Stimulated activated naive B cell treated with anti-CD40 and anti-IgM and Interleukin-4, amounts not matched to agents 10 μg/mL and 1 μg/mL and 100 μg/mL, for 72 hours (primary cell): ENCODE results near the gene ATG101.

Source experiments
- ATAC-seq, 2 donors: fragments of 150-1000 bp; cut with Tn5 transposase; replicated peaks; 2 replicates each; pipeline ENCODE4 v1.10.0; 2021; ENCODE audit warnings: moderate library complexity in 1 of 2
- DNase-seq: peaks from one replicate; pipeline ENCODE4 v3.0.0; 2021
- H3K27ac Mint-ChIP-seq: one replicate; pipeline ENCODE4 v1.8.0; 2022; ENCODE audit warnings: mild to moderate bottlenecking, mixed read lengths
- H3K27me3 Mint-ChIP-seq, 2 donors: one replicate each; pipeline ENCODE4 v1.8.0; 2022; ENCODE audit warnings: mixed read lengths in 2 of 2
- H3K36me3 Mint-ChIP-seq, 2 donors: one replicate each; pipeline ENCODE4 v1.8.0; 2022; ENCODE audit warnings: mixed read lengths in 2 of 2, mild to moderate bottlenecking in 1 of 2
- H3K4me1 Mint-ChIP-seq, 2 donors: one replicate each; pipeline ENCODE4 v1.8.0; 2022; ENCODE audit warnings: mixed read lengths in 2 of 2, mild to moderate bottlenecking in 1 of 2
- H3K4me3 Mint-ChIP-seq, 2 donors: one replicate each; pipeline ENCODE4 v1.8.0; 2022; ENCODE audit warnings: mild to moderate bottlenecking in 2 of 2, mixed read lengths in 2 of 2, moderate library complexity in 1 of 2
- H3K9me3 Mint-ChIP-seq, 2 donors: one replicate each; pipeline ENCODE4 v1.8.0; 2022; ENCODE audit warnings: mixed read lengths in 2 of 2, mild to moderate bottlenecking in 1 of 2

Gene ATG101

GRCh38 chr12:52049688-52050087, 20.1 kb upstream of the ATG101 start:
- Mint-ChIP-seq H3K36me3 (peaks cover 21 to 32% of the 10 kb centered on the region in 2 donors), H3K4me3 (peak overlapping the region; percentile 93 to 98), H3K27ac (peak overlapping the region; percentile 99), H3K9me3 (no peaks in the 10 kb centered on the region), H3K27me3 (no peaks in the 10 kb centered on the region), H3K4me1 (peaks cover 58 to 82% of the 10 kb centered on the region in 2 donors)
- ATAC-seq: no peak
- no peak for DNase-seq

GRCh38 chr12:52050116-52050757, 19.5 kb upstream of the ATG101 start:
- peaks cover 24 to 35% of the 10 kb centered on the region in 2 donors for H3K36me3 Mint-ChIP-seq
- H3K4me1 Mint-ChIP-seq: peaks cover 59 to 80% of the 10 kb centered on the region in 2 donors
- H3K9me3 Mint-ChIP-seq: no peaks in the 10 kb centered on the region
- H3K27me3 Mint-ChIP-seq: no peaks in the 10 kb centered on the region
- H3K4me3 Mint-ChIP-seq: peak overlapping the region; percentile 93 to 98
- ATAC-seq (no peak), DNase-seq (peak; percentile 65)
- peak overlapping the region; percentile 99 for H3K27ac Mint-ChIP-seq

GRCh38 chr12:52050758-52051541, 18.8 kb upstream of the ATG101 start, which contains the start of gene NR4A1:
Gene NR4A1, plus strand, starts transcription at chr12:52051442. Its CDS starts 2,887 bp downstream, at chr12:52054329.
- Mint-ChIP-seq H3K36me3 (peaks cover 20 to 32% of the 10 kb centered on the region in 2 donors), H3K9me3 (no peaks in the 10 kb centered on the region), H3K27ac (peak within 1 kb of the TSS; percentile 99), H3K4me1 (peaks cover 52 to 73% of the 10 kb centered on the region in 2 donors), H3K4me3 (peak within 1 kb of the TSS; percentile 93 to 98), H3K27me3 (no peaks in the 10 kb centered on the region)
- DNase-seq (peak; percentile 96), ATAC-seq (peak; percentile 84 to 89)

DNA sequence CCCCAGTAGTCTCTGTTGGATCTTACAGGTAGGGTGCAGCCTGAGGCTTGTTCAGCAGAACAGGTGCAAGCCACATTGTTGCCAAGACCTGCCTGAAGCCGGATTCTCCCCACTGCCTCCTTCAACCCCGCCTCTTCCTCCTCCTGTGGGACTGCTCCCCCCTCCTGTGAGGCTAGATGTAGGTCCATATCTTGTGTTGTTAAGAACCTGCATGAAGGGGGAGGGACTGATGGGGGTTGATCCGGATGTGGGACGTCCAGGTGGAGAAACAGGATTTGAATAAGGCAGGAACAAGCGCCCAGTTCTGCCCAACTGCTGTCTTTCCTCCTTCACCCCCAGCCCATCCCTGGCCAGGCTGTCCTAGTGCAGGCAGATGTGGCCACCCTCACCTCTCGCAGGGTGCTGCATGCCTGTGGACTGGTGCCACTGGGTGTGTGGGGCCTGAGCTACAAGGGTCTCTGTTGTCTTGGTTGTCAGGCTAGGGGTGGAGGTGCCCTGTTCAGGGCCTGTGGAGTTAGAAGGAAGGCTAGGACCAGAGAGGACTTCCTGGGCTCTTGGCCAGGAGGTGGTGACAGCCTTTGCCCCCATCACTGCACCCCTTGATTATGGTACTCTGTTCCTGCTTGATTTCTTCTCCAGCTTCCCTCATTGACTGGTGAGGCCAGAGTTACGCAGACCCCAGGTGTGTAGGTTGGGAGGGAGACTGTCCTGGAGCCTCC, 17.2 kb upstream of the ATG101 start:
- Mint-ChIP-seq H3K4me3 (peak overlapping the region; percentile 93 to 98), H3K27me3 (no peaks in the 10 kb centered on the region), H3K4me1 (peaks cover 45 to 62% of the 10 kb centered on the region in 2 donors), H3K27ac (peak overlapping the region; percentile 73), H3K36me3 (peaks cover 25 to 39% of the 10 kb centered on the region in 2 donors), H3K9me3 (no peaks in the 10 kb centered on the region)
- ATAC-seq (no peak), DNase-seq (no peak)

- no peak for ATAC-seq
- no peak overlapping the region for H3K27ac Mint-ChIP-seq
Observed at GRCh38 chr12:52053536-52054209, 16.1 kb upstream of the ATG101 start.

DNA sequence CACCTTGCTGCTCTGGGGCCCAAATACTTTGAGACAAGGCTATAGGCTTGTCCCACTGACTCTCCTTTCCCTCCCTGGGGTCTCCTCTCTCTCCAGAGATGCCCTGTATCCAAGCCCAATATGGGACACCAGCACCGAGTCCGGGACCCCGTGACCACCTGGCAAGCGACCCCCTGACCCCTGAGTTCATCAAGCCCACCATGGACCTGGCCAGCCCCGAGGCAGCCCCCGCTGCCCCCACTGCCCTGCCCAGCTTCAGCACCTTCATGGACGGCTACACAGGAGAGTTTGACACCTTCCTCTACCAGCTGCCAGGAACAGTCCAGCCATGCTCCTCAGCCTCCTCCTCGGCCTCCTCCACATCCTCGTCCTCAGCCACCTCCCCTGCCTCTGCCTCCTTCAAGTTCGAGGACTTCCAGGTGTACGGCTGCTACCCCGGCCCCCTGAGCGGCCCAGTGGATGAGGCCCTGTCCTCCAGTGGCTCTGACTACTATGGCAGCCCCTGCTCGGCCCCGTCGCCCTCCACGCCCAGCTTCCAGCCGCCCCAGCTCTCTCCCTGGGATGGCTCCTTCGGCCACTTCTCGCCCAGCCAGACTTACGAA, 15.4 kb upstream of the ATG101 start:
- DNase-seq (no peak), ATAC-seq (no peak)
- no peaks in the 10 kb centered on the region for H3K9me3 Mint-ChIP-seq
- H3K27ac Mint-ChIP-seq: peak overlapping the region; percentile 76
- H3K36me3 Mint-ChIP-seq: peaks cover 32 to 44% of the 10 kb centered on the region in 2 donors
- H3K4me3 Mint-ChIP-seq: no peak overlapping the region
- H3K4me1 Mint-ChIP-seq: peaks cover 42 to 58% of the 10 kb centered on the region in 2 donors
- H3K27me3 Mint-ChIP-seq: no peaks in the 10 kb centered on the region

More at GRCh38 chr12:52053536-52054209, 16.1 kb upstream of the ATG101 start:
- peaks cover 30 to 45% of the 10 kb centered on the region in 2 donors for H3K36me3 Mint-ChIP-seq
- H3K27me3 Mint-ChIP-seq: no peaks in the 10 kb centered on the region
- H3K4me1 Mint-ChIP-seq: peaks cover 45 to 62% of the 10 kb centered on the region in 2 donors
- no peaks in the 10 kb centered on the region for H3K9me3 Mint-ChIP-seq
- H3K4me3 Mint-ChIP-seq: peak overlapping the region; percentile 93 to 98
- no peak for DNase-seq

DNA sequence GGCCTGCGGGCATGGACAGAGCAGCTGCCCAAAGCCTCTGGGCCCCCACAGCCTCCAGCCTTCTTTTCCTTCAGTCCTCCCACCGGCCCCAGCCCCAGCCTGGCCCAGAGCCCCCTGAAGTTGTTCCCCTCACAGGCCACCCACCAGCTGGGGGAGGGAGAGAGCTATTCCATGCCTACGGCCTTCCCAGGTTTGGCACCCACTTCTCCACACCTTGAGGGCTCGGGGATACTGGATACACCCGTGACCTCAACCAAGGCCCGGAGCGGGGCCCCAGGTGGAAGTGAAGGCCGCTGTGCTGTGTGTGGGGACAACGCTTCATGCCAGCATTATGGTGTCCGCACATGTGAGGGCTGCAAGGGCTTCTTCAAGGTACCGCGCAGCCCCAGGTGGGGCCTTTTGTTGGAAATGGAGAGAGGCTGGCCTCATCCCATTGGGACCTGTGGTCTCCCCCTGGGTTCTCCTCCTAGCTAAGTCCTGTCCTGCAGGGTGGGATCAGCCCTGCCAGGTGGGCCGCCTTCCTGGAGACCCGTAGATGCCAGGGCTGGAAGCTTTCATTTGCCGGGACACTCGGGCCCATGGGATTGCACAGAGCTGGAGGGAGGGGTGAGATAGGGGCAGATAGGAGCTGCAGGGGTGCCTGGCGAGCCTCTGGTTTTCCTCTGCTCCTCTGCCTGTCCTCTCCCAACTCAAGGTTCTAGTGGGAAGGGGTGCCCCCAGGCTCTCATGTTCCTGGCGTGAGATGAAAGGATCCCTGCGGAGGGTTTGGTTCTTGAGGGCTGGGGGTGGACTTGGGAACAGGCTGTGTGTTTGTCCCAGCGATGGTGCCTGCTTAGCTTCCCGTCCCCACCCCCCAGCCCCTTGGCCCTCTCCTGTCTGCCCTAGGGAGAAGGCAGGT, 14.7 kb upstream of the ATG101 start:
- H3K9me3 Mint-ChIP-seq: no peaks in the 10 kb centered on the region
- H3K27me3 Mint-ChIP-seq: no peaks in the 10 kb centered on the region
- H3K36me3 Mint-ChIP-seq: peaks cover 35 to 49% of the 10 kb centered on the region in 2 donors
- H3K4me1 Mint-ChIP-seq: peaks cover 35 to 51% of the 10 kb centered on the region in 2 donors
- no peak overlapping the region for H3K4me3 Mint-ChIP-seq
- peak overlapping the region; percentile 59 for H3K27ac Mint-ChIP-seq
- ATAC-seq (no peak), DNase-seq (no peak)

DNA sequence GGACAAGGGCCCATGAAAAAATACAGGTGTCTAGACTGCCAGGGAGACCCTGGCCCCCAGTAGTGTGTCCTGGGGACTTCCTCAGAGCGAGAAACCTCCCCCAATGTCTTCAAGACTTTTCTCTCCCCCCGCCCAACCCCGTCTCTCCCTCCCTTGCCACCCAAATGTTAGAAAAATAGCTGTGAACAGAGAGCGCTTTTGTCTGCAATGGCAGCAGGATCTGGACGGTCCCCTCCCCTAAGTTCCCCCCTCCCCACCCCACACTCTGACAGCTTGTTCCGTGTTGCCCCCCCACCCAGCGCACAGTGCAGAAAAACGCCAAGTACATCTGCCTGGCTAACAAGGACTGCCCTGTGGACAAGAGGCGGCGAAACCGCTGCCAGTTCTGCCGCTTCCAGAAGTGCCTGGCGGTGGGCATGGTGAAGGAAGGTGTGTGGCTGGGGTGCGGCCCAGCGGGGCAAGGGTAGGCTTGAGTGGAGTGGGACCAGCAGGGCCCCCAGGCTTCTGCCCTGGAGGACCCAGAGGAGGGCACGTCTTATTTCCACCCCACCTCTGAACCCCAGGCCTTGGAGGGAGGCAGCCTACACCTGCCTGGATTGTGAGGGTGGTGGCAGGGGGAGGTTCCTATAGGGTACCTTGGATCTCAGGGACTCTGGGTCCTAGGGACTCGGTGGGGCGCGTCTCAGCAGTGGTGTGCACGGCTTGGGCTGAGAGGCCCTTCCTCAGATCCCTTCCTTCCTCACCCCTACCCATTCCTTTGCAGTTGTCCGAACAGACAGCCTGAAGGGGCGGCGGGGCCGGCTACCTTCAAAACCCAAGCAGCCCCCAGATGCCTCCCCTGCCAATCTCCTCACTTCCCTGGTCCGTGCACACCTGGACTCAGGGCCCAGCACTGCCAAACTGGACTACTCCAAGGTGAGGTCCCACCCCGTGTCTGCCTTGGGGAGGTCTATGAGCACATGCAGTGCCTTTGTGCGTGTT, 13.8 kb upstream of the ATG101 start:
- ATAC-seq (no peak), DNase-seq (no peak)
- H3K27ac Mint-ChIP-seq: no peak overlapping the region
- H3K36me3 Mint-ChIP-seq: peaks cover 35 to 49% of the 10 kb centered on the region in 2 donors
- peaks cover 28 to 42% of the 10 kb centered on the region in 2 donors for H3K4me1 Mint-ChIP-seq
- no peaks in the 10 kb centered on the region for H3K27me3 Mint-ChIP-seq
- H3K9me3 Mint-ChIP-seq: no peaks in the 10 kb centered on the region
- H3K4me3 Mint-ChIP-seq: no peak overlapping the region

GRCh38 chr12:52056801-52057637, 12.8 kb upstream of the ATG101 start:
- DNase-seq (no peak), ATAC-seq (no peak)
- no peak overlapping the region for H3K27ac Mint-ChIP-seq
- H3K27me3 Mint-ChIP-seq: no peaks in the 10 kb centered on the region
- no peaks in the 10 kb centered on the region for H3K9me3 Mint-ChIP-seq
- peaks cover 32 to 43% of the 10 kb centered on the region in 2 donors for H3K36me3 Mint-ChIP-seq
- no peak overlapping the region for H3K4me3 Mint-ChIP-seq
- H3K4me1 Mint-ChIP-seq: peaks cover 23 to 33% of the 10 kb centered on the region in 2 donors

DNA sequence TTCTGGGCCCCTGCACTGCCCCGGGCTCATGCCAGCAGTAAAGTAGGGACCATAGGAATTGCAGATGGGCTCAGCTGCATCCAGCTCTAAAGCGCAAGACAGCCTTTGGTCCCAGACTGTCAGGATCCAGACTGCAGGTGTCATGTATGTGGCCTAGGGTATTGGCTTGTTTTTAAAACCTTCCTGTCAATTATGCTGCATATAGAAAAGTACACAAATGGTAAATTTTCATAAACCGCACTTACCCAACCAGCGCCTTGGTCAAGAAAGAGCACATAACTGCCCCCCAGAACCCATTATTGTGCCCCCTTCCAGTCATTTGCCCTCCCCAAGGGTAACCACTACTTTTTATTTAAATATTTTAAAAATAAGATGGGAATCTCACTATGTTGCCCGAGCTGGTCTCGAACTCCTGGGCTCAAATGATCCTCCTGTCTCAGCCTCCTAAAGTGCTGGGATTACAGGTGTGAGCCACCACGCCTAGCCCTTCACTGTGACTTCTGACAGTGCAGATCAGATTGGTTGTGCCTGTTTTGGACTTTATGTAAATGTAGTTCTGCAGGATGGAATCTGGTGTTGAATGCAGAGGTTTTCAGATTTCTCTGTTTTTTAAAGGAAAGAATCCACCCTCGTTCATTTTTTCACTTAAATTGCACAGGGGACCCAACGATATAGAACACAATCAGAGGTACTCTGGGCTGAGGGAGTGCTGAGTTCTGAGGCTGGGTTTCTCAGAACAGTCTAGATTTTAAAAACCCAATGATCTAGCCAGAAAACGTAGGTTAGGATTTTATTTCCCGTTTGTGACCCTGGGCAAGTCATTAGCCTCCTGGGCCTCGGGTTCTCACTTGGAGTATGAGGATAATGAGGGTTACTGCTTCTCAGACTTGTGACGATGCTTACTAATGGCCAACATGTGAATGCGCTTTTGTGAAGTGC, 11.9 kb upstream of the ATG101 start:
- H3K27ac Mint-ChIP-seq: no peak overlapping the region
- no peak for DNase-seq

More for the DNA sequence above, 11.9 kb upstream of the ATG101 start:
- Mint-ChIP-seq H3K4me3 (no peak overlapping the region), H3K36me3 (peaks cover 32 to 40% of the 10 kb centered on the region in 2 donors), H3K27me3 (no peaks in the 10 kb centered on the region), H3K4me1 (peaks cover 14 to 24% of the 10 kb centered on the region in 2 donors), H3K9me3 (no peaks in the 10 kb centered on the region)
- ATAC-seq: no peak
